Measurements from ENCODE around the gene ARHGAP4. TPM values are rescaled to one million over a fixed set of nuclear protein-coding genes. Genes with fewer than 3 reads are reported as not detected.

The ARHGAP4 gene
- total RNA-seq = 10 to 100 TPM; 10.9 to 26.0 (median 18.1) TPM

GRCh38 chrX:153925739-153926551 lies at the start of gene ARHGAP4:
Gene ARHGAP4 (minus strand): TSS chrX:153926264. CDS start chrX:153926202, 62 bp downstream.
- Histone ChIP-seq H3K4me3 (peak within 1 kb of the TSS in 1 of 2 donors; percentile 62), H3K36me3 (peaks cover 0 to 16% of the 10 kb centered on the region in 2 donors), H3K27me3 (no peaks in the 10 kb centered on the region), H3K9me3 (no peaks in the 10 kb centered on the region), H3K4me1 (peaks cover 0 to 78% (median 21%) of the 10 kb centered on the region in 3 donors), H3K27ac (peak within 1 kb of the TSS; percentile 88 to 96 (median 91))
- ATAC-seq = no peak
- WGBS, 2 donors (ENCODE audit: low coverage in 1 of 2) = 60% methylated on average over 1 of the region's 59 CpGs; no CpG with 5 or more reads in 1 of the 2 donors
- no peak for TF ChIP-seq POLR2AphosphoS5 (IDR thresholded peaks at IDR 0.05)
- no peak for TF ChIP-seq POLR2A (IDR thresholded peaks at IDR 0.05)
- no peak for TF ChIP-seq CTCF (IDR thresholded peaks at IDR 0.05)

GRCh38 chrX:153974726-153975286 lies 48.7 kb upstream of the ARHGAP4 start:
- Histone ChIP-seq H3K9me3 (no peaks in the 10 kb centered on the region), H3K27me3 (no peaks in the 10 kb centered on the region), H3K4me1 (peaks cover 0 to 20% (median 6%) of the 10 kb centered on the region in 3 donors), H3K27ac (peak overlapping the region in 3 of 4 donors; percentile 97 to 99 (median 99)), H3K36me3 (no peaks in the 10 kb centered on the region), H3K4me3 (no peak overlapping the region)
- WGBS, 2 donors (ENCODE audit: low coverage in 1 of 2) = 79% methylated on average over 3 of the region's 3 CpGs; no CpG with 5 or more reads in 1 of the 2 donors
- ATAC-seq = no peak
- no peak for TF ChIP-seq CTCF (IDR thresholded peaks at IDR 0.05)

GRCh38 chrX:153974003-153974725 lies 48.1 kb upstream of the ARHGAP4 start:
- no peak for ATAC-seq
- H3K4me3 ChIP-seq = peak overlapping the region in 1 of 2 donors; percentile 76
- H3K27me3 ChIP-seq = no peaks in the 10 kb centered on the region
- 75% methylated on average over 2 of the region's 14 CpGs; no CpG with 5 or more reads in 1 of the 2 donors for WGBS, 2 donors (ENCODE audit: low coverage in 1 of 2)
- peak overlapping the region; percentile 94 to 99 (median 98) for H3K27ac ChIP-seq
- peaks cover 0 to 26% (median 12%) of the 10 kb centered on the region in 3 donors for H3K4me1 ChIP-seq
- TF ChIP-seq CTCF (IDR thresholded peaks at IDR 0.05) (no peak), EP300 (IDR thresholded peaks at IDR 0.05) (no peak), POLR2A (IDR thresholded peaks at IDR 0.05) (no peak), POLR2AphosphoS5 (IDR thresholded peaks at IDR 0.05) (no peak)
- no peaks in the 10 kb centered on the region for H3K36me3 ChIP-seq
- no peaks in the 10 kb centered on the region for H3K9me3 ChIP-seq

- peak overlapping the region; percentile 94 to 99 (median 98) for H3K27ac ChIP-seq
- no peaks in the 10 kb centered on the region for H3K36me3 ChIP-seq
- H3K27me3 ChIP-seq = no peaks in the 10 kb centered on the region
- WGBS, 2 donors (ENCODE audit: low coverage in 1 of 2) = 10 to 39% methylated on average over 8 to 9 of the region's 20 CpGs
- H3K4me1 ChIP-seq = peaks cover 0 to 34% (median 19%) of the 10 kb centered on the region in 3 donors
- H3K4me3 ChIP-seq = peak overlapping the region; percentile 65 to 76
- ATAC-seq = no peak
- TF ChIP-seq POLR2AphosphoS5 (IDR thresholded peaks at IDR 0.05) (no peak), EP300 (IDR thresholded peaks at IDR 0.05) (no peak)
- H3K9me3 ChIP-seq = no peaks in the 10 kb centered on the region
These were observed 47.3 kb upstream of the ARHGAP4 start for GRCh38 chrX:153973127-153974002.
